Calu3 (cell line): ENCODE data around the gene SORCS3. TPM values are rescaled to one million over a fixed set of nuclear protein-coding genes. Genes with fewer than 3 reads are reported as not detected.

Experiments used
- BruUV-seq: library from RNA; stranded (reverse); fragments of 400-500 nt; replicated peaks from 2 replicates; lab custom pipeline; 2021; lab: Mats Ljungman, UMichigan
- CTCF ChIA-PET: fragments of 300-600 bp; sonication (Branson Sonifier 250); formaldehyde crosslinking; loops from one replicate; lab custom pipeline; 2022; ENCODE audit warnings: antibody characterized with exemption; lab: Charles Lee
- DNase-seq: peaks from one replicate; pipeline ENCODE4 v3.0.0; 2022
- H3K27ac Mint-ChIP-seq: one replicate; pipeline ENCODE4 v1.8.0; 2022; ENCODE audit warnings: mixed read lengths; ENCODE audit not compliant: unreplicated experiment
- H3K27me3 Mint-ChIP-seq: one replicate; pipeline ENCODE4 v1.8.0; 2022; ENCODE audit warnings: mixed read lengths; ENCODE audit not compliant: unreplicated experiment
- H3K36me3 Mint-ChIP-seq: one replicate; pipeline ENCODE4 v1.8.0; 2022; ENCODE audit warnings: mild to moderate bottlenecking, moderate library complexity, mixed read lengths; ENCODE audit not compliant: insufficient read depth, unreplicated experiment
- H3K4me1 Mint-ChIP-seq: one replicate; pipeline ENCODE4 v1.8.0; 2022; ENCODE audit warnings: mild to moderate bottlenecking, low read depth, mixed read lengths; ENCODE audit not compliant: unreplicated experiment
- H3K4me3 Mint-ChIP-seq: one replicate; pipeline ENCODE4 v1.8.0; 2022; ENCODE audit warnings: mild to moderate bottlenecking, low read depth, moderate library complexity, mixed read lengths; ENCODE audit not compliant: unreplicated experiment
- H3K9me3 Mint-ChIP-seq: one replicate; pipeline ENCODE4 v1.8.0; 2022; ENCODE audit warnings: low read depth, mixed read lengths; ENCODE audit not compliant: unreplicated experiment
- intact Hi-C: fragments of 100-400 bp; cut with micrococcal nuclease; formaldehyde crosslinking; loops from one replicate; pipeline ENCODE4 v1.10.0; 2022; ENCODE audit not compliant: unreplicated experiment
- total RNA-seq: library from RNA; stranded (reverse); gene quantifications from 2 replicates; pipeline ENCODE4 v1.2.3, GENCODE V29; 2022
- TF ChIP-seq, protein P1 (sequence below): fragments of 200-600 bp; IDR thresholded peaks from one replicate; pipeline ENCODE4 v1.8.0; 2022; ENCODE audit warnings: antibody characterized with exemption; ENCODE audit not compliant: unreplicated experiment

Gene SORCS3
- total RNA-seq, 1 experiment from 2014 or later, result not detected

DNA sequence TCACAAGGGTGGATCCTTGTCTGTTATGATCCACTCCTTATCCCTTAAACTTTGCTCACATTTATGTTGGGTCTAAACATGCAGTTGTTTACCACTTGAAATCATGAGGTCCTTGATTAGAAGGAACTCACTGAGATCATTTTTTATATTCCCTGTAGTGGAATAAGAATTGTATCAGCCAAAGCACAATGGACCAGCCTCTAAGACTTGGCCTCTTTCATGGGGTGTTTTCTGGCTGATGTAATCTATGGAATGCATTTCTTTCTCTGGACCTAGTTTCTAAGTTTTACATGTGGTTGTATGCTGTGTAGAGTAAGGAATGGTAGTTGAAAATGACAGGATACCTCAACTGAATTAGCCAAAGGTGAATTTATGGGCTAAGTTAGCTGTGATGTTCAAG lies 376.6 kb downstream of the SORCS3 start:
- TF ChIP-seq, protein P1, sequence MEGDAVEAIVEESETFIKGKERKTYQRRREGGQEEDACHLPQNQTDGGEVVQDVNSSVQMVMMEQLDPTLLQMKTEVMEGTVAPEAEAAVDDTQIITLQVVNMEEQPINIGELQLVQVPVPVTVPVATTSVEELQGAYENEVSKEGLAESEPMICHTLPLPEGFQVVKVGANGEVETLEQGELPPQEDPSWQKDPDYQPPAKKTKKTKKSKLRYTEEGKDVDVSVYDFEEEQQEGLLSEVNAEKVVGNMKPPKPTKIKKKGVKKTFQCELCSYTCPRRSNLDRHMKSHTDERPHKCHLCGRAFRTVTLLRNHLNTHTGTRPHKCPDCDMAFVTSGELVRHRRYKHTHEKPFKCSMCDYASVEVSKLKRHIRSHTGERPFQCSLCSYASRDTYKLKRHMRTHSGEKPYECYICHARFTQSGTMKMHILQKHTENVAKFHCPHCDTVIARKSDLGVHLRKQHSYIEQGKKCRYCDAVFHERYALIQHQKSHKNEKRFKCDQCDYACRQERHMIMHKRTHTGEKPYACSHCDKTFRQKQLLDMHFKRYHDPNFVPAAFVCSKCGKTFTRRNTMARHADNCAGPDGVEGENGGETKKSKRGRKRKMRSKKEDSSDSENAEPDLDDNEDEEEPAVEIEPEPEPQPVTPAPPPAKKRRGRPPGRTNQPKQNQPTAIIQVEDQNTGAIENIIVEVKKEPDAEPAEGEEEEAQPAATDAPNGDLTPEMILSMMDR, result no peak
- no peak for DNase-seq
- Mint-ChIP-seq H3K9me3 (peaks cover 5% of the 10 kb centered on the region), H3K36me3 (no peaks in the 10 kb centered on the region), H3K4me1 (no peaks in the 10 kb centered on the region), H3K27ac (no peak overlapping the region), H3K4me3 (no peak overlapping the region), H3K27me3 (no peaks in the 10 kb centered on the region)
- BruUV-seq, result no TSS peak
- intact Hi-C loops, result no loop called here
- CTCF ChIA-PET, result no interaction called here

GRCh38 chr10:105023211-105024111 lies 382.4 kb downstream of the SORCS3 start:
- TF ChIP-seq, protein P1, result no peak
- Mint-ChIP-seq H3K9me3 (peaks cover 3% of the 10 kb centered on the region), H3K36me3 (no peaks in the 10 kb centered on the region), H3K4me1 (no peaks in the 10 kb centered on the region), H3K4me3 (no peak overlapping the region), H3K27ac (no peak overlapping the region), H3K27me3 (no peaks in the 10 kb centered on the region)
- CTCF ChIA-PET, result no interaction called here
- no TSS peak for BruUV-seq
- intact Hi-C loops, result no loop called here
- DNase-seq, result no peak

DNA sequence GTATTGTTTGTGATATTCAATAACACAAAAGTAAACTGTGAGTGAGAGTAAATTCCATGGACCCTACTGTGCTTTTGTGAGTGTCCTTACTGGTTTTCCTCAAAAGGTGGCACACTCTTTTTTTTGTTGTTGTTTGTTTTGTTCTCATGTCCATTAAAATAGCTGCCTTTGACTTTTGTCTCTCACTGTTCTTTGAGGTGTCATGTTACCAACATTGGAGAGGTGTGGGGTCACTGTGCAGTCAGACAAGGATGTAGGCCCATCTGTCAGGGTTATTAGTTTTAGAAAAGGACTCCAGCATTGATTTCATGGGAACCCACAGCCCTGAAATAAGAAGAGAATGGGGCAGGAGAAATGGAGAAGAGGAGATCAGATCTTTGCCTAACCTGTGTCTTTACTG lies 383.1 kb downstream of the SORCS3 start:
- CTCF ChIA-PET, result no interaction called here
- BruUV-seq, result no TSS peak
- H3K9me3 Mint-ChIP-seq, result no peaks in the 10 kb centered on the region
- no peak overlapping the region for H3K27ac Mint-ChIP-seq
- TF ChIP-seq, protein P1, result no peak
- intact Hi-C loops, result no loop called here
- H3K4me3 Mint-ChIP-seq, result no peak overlapping the region
- H3K4me1 Mint-ChIP-seq, result no peaks in the 10 kb centered on the region
- no peaks in the 10 kb centered on the region for H3K27me3 Mint-ChIP-seq
- no peaks in the 10 kb centered on the region for H3K36me3 Mint-ChIP-seq
- no peak for DNase-seq

GRCh38 chr10:105025092-105025491 lies 384.0 kb downstream of the SORCS3 start:
- Mint-ChIP-seq H3K9me3 (no peaks in the 10 kb centered on the region), H3K27me3 (no peaks in the 10 kb centered on the region), H3K4me1 (no peaks in the 10 kb centered on the region), H3K4me3 (no peak overlapping the region), H3K27ac (no peak overlapping the region), H3K36me3 (no peaks in the 10 kb centered on the region)
- no TSS peak for BruUV-seq
- CTCF ChIA-PET, result no interaction called here
- no peak for DNase-seq
- intact Hi-C loops, result no loop called here
- TF ChIP-seq, protein P1, result no peak
